Thymus (tissue), 11 donors: ENCODE results near the gene DOCK4. TPM values are rescaled to one million over a fixed set of nuclear protein-coding genes. Genes with fewer than 3 reads are reported as not detected.

Experiments used
- DNase-seq, 9 donors: peaks; one replicate each; pipeline ENCODE4 v3.0.0-alpha.2; 2013; ENCODE audit warnings: low spot score in 9 of 9, low read depth in 6 of 9, missing footprints in 1 of 9
- H3K27ac ChIP-seq, 2 donors: one replicate each; pipeline ENCODE4 v1.5.1; 2013; ENCODE audit warnings: control low read depth in 1 of 2, low read depth in 1 of 2, low read length in 1 of 2, mild to moderate bottlenecking in 1 of 2, moderate library complexity in 1 of 2
- H3K27me3 ChIP-seq, 2 donors: one replicate each; pipeline ENCODE4 v1.5.1; 2013; ENCODE audit warnings: low read length in 1 of 2; ENCODE audit not compliant: control insufficient read depth in 2 of 2, insufficient read depth in 1 of 2
- H3K36me3 ChIP-seq, 2 donors: one replicate each; pipeline ENCODE4 v1.5.1; 2013; ENCODE audit warnings: low read length in 1 of 2, mild to moderate bottlenecking in 1 of 2, moderate library complexity in 1 of 2; ENCODE audit not compliant: control insufficient read depth in 2 of 2, insufficient read depth in 2 of 2
- H3K4me1 ChIP-seq, 2 donors: one replicate each; pipeline ENCODE4 v1.5.1; 2013; ENCODE audit warnings: low read length in 2 of 2; ENCODE audit not compliant: control insufficient read depth in 2 of 2, insufficient read depth in 2 of 2
- H3K4me3 ChIP-seq, 2 donors: one replicate each; pipeline ENCODE4 v1.5.1; 2013; ENCODE audit warnings: low read length in 2 of 2, control low read depth in 1 of 2, mild to moderate bottlenecking in 1 of 2
- H3K9me3 ChIP-seq, 2 donors: one replicate each; pipeline ENCODE4 v1.5.1; 2013; ENCODE audit warnings: low read length in 1 of 2, mild to moderate bottlenecking in 1 of 2; ENCODE audit not compliant: control insufficient read depth in 2 of 2, insufficient read depth in 1 of 2
- WGBS: extraction: QIAGEN DNeasy Blood & Tissue Kit; methylation state at CpG from one replicate; pipeline ENCODE4 v1.1.7; 2013; 5-methylcytosine and 5-hydroxymethylcytosine counted together
- polyA plus RNA-seq: library from polyadenylated mRNA; stranded (reverse); fragments of 200-250 nt; gene quantifications from one replicate; pipeline ENCODE4 v1.2.3, GENCODE V29; 2013
- total RNA-seq: library from RNA; stranded (reverse); fragments of 120-200 nt; gene quantifications from one replicate; pipeline ENCODE4 v1.2.4, GENCODE V29; 2013
- donor health status: healthy.

The DOCK4 gene
- total and polyA plus RNA-seq, 2 donors = 3.5 to 4.7 TPM

DNA sequence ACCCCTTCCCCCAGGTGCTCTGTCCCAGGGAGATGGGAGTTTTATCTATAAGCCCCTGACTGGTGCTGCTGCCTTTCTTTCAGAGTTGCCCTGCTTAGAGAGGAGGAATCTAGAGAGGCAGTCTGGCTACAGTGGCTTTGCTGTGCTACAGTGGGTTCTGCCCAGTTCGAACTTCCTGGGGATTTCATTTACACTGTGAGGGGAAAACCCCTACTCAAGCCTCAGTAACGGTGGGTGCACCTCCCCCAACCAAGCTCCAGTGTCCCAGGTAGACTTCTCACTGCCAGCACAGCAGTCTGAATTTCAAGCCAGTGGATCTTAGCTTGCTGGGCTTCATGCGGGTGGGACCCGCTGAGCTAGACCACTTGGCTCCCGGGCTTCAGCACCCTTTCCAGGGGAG, 500.4 kb downstream of the DOCK4 start:
- WGBS = 91% methylated on average over 5 of the region's 5 CpGs

DNA sequence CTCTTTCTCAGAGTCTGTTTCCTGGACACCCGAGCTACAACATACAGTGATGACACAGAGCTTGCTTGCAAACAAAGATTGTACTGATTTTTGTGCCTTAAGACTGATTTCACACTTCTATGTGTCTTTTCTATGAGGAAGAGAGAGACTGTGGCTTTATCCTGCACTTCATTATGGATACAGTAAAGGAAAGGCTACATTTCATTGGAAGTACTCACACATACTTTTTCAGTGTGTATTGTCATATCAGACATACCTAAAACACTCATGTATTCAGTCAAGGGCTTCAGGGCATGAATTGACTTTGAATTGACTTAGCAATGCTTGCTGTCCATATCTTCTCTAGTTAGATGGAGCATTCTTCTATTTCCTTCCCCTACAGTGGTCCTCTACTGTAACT, 508.4 kb downstream of the DOCK4 start:
- Histone ChIP-seq H3K4me3 (no peak overlapping the region), H3K9me3 (no peaks in the 10 kb centered on the region), H3K27me3 (no peaks in the 10 kb centered on the region), H3K4me1 (no peaks in the 10 kb centered on the region), H3K27ac (no peak overlapping the region), H3K36me3 (no peaks in the 10 kb centered on the region)
- no peak for DNase-seq
- 76% methylated on average over 1 of the region's 1 CpG for WGBS

More for the DNA sequence above, 500.4 kb downstream of the DOCK4 start:
- H3K36me3 ChIP-seq = no peaks in the 10 kb centered on the region
- H3K27me3 ChIP-seq = no peaks in the 10 kb centered on the region
- peaks cover 0 to 12% of the 10 kb centered on the region in 2 donors for H3K9me3 ChIP-seq
- H3K4me1 ChIP-seq = no peaks in the 10 kb centered on the region
- no peak overlapping the region for H3K4me3 ChIP-seq
- no peak overlapping the region for H3K27ac ChIP-seq
- no peak for DNase-seq

DNA sequence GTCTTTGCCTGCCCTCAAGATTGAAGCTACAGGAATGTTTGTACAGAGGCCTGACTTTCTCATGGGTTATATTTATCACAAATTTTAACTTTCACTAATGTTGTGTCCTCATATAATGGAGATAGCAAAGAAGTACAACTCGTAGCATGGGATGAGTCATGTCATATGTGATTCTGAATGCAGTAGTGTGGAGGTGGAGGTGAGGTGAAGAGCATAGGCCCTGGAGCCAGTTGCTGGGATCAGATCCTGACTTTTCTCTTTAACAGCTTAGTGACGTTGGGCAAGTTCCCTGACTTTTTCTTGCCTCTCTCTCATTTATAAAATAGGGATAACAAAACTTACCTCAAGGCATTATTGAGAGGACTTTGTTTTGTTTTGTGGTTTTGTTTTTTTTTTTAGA, 511.8 kb downstream of the DOCK4 start:
- H3K9me3 ChIP-seq = no peaks in the 10 kb centered on the region
- H3K4me3 ChIP-seq = no peak overlapping the region
- no peaks in the 10 kb centered on the region for H3K27me3 ChIP-seq
- no peaks in the 10 kb centered on the region for H3K4me1 ChIP-seq
- 91% methylated on average over 2 of the region's 2 CpGs for WGBS
- no peaks in the 10 kb centered on the region for H3K36me3 ChIP-seq
- H3K27ac ChIP-seq = no peak overlapping the region
- DNase-seq = no peak

DNA sequence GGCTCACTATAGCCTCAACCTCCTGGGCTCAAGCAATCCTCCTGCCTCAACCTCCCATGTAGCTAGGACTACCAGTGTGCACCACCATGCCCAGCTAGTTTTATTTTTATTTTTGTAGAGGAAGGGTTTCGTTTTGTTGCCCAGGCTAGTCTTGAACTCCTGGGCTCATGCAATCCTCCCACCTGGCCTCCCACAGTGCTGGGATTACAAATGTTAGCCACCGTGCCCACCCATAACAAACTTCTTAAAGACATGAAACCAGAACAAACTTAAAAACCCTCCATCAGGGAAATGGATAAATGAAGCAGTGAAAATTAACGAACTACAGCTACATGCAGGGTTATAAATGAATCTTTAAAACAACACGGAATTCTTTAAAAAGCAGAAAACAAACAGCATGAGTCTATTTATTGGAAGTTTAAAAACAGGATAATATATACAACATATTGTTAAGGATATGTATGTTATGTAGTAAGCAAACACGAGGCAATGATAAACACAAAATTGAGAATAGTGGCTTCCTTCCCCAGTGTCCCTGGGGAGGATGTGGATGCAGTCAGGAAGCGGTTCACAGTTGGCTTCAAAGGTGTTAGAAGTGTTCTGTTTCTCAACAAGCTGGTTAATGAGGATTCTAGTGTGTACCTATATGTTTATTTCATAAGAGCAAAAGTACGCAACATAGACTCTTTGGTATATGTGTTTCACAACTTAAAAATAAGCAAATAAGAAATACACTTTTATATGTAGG, 515.7 kb downstream of the DOCK4 start:
- Histone ChIP-seq H3K4me1 (no peaks in the 10 kb centered on the region), H3K9me3 (no peaks in the 10 kb centered on the region), H3K27ac (no peak overlapping the region), H3K36me3 (no peaks in the 10 kb centered on the region), H3K27me3 (no peaks in the 10 kb centered on the region), H3K4me3 (no peak overlapping the region)
- WGBS = 73% methylated on average over 7 of the region's 7 CpGs
- no peak for DNase-seq

DNA sequence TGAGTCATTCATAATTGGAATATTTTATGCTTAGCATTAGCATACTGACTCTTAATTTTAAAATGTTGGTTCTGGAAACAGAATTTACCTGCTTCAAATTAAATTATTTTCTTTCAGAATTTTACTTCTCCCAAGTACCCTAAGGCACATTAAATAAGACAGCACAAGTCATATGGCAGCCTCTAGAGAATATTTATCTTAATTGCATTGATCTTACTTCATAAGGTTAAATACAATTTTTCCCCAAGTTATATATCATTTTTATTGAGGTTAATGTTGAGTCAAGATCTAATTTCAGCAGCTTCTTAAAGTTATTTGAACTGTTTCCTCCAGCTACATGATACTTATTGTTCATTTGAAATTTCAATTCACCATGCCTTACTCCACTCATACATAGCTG, 520.9 kb downstream of the DOCK4 start:
- Histone ChIP-seq H3K9me3 (no peaks in the 10 kb centered on the region), H3K27me3 (no peaks in the 10 kb centered on the region), H3K4me1 (no peaks in the 10 kb centered on the region), H3K4me3 (no peak overlapping the region), H3K27ac (no peak overlapping the region), H3K36me3 (no peaks in the 10 kb centered on the region)
- no peak for DNase-seq

DNA sequence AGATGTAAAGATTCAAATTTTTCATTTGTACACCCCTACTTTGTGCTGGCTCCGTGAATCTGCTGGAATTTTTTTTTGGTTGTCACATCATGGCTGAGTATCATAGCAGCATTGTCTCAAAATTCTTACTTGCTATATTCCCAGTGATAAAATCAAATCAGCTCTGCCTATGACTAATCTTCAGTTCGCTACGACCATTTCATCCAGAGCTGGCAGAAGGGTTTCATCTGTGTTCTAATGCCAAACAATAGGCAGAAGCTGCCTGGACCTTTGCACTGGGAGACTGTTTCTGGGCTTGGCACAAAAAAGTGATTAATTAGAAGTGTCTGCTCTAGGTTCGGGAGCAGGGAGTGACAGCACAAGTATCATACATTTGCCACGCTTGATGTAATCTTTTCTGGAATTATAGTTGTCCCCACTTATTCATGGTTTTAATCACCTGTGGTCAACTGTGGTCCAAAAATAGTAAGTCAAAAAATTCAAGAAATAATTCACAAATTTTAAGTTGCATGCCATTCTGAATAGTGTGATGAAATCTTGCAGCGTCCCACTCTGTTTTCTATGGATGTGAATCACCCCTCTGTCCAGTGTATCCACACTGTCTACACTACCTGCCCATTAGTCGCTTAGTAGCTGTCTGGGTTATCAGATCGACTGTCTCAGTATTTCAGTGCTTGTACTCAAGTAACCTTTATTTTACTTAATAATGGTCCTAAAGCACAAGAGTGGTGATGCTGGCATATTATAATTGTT, 523.4 kb downstream of the DOCK4 start:
- no peak for DNase-seq
- WGBS = 93% methylated on average over 8 of the region's 8 CpGs
- Histone ChIP-seq H3K27me3 (no peaks in the 10 kb centered on the region), H3K9me3 (no peaks in the 10 kb centered on the region), H3K4me1 (no peaks in the 10 kb centered on the region), H3K27ac (no peak overlapping the region), H3K36me3 (no peaks in the 10 kb centered on the region), H3K4me3 (no peak overlapping the region)

DNA sequence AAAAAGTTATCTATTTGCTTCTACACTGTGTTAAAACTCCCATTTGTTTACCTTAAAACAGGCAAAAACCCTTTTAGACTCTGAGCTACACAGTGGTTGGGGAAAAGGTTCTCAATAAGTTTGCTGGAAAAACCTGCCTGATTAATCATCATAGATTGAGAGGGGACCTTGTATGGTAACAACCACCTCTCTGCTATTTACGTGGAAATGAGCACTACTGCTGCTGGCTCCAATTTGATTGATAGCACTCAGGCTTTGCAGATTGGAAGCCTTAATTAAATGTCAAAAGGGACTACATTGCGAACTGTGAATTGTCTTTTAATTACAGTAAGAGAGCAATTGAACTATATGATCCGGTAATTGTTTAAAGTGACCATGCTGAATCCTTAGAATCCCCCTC, 525.0 kb downstream of the DOCK4 start:
- H3K27me3 ChIP-seq = no peaks in the 10 kb centered on the region
- WGBS = 87% methylated on average over 3 of the region's 3 CpGs
- H3K36me3 ChIP-seq = no peaks in the 10 kb centered on the region
- no peaks in the 10 kb centered on the region for H3K4me1 ChIP-seq
- DNase-seq = no peak
- no peaks in the 10 kb centered on the region for H3K9me3 ChIP-seq
- H3K4me3 ChIP-seq = no peak overlapping the region
- H3K27ac ChIP-seq = no peak overlapping the region

DNA sequence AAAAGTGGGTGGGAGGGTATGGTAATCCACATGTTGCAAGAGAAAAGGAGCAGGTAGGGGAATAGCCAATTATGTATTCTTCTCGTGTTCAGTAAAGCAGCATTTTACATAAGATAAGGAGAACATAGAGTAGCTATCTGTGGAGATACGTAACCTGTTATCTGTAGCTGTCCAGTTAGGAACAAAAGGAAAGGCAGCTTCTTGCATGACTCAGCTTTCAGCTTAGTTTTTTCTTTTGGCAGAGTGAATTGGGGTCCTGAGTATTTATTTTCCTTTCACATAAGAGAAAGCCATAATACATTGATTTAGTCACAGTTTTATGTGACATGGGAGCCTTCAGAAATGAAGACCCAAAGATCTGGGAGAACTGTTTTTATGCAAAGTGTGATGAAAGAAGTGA, 527.2 kb downstream of the DOCK4 start:
- Histone ChIP-seq H3K9me3 (no peaks in the 10 kb centered on the region), H3K4me3 (no peak overlapping the region), H3K4me1 (no peaks in the 10 kb centered on the region), H3K36me3 (no peaks in the 10 kb centered on the region), H3K27ac (no peak overlapping the region), H3K27me3 (no peaks in the 10 kb centered on the region)
- 89% methylated on average over 2 of the region's 2 CpGs for WGBS
- no peak for DNase-seq

DNA sequence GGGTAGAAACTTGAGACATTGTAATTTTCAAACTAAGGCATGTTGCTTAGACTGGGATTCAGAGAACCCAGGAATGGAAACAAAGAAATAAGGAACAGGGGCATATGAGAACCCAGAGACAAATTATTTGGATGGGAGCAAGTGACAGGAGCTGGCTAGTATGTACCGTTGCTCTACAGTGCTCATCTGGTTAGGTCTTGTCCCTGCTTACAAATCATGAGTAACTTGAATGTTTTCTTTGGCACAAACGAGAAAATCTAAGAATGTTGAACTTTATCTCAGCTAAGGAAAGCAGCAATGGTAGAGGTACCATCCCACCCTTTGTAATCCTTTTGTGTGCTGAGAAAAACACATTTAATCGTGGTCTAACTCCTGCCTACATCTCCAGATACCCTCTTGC, 527.9 kb downstream of the DOCK4 start:
- 74% methylated on average over 3 of the region's 3 CpGs for WGBS

More for the DNA sequence above, 527.9 kb downstream of the DOCK4 start:
- Histone ChIP-seq H3K27ac (no peak overlapping the region), H3K4me1 (no peaks in the 10 kb centered on the region), H3K9me3 (no peaks in the 10 kb centered on the region), H3K4me3 (no peak overlapping the region), H3K36me3 (no peaks in the 10 kb centered on the region), H3K27me3 (no peaks in the 10 kb centered on the region)
- DNase-seq = no peak
